ENCODE results near the gene SYNE2.

The SYNE2 gene

DNA sequence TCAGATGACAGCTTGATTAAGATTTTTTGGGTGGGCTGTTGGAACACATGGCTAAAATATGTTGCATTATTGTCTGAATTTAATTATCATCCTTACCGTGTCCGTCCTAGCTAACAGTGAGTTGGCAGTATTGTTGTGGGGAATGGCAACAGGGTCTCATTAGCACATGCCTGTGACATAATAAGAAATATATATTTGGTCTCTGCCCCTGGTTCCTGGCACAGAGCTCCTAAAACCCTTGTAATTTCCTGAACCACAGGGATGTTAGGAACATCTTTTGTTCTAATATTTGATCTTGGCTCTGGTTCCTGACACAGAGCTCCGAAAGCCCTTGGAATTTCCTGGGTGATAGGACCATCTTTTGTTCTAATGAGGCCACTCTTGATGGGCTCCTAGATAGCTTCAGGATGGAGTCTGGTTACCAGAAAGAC lies 76.0 kb downstream of the SYNE2 start:
- Histone ChIP-seq H3K4me3 (replicated peaks; ENCODE audit: insufficient read depth, low read length) (no peak overlapping the region), H3K27ac (replicated peaks) (no peak overlapping the region), H3K27me3 (ENCODE audit: insufficient read depth, poor library complexity, severe bottlenecking) (peaks cover 2% of the 10 kb centered on the region)
- no peak for DNase-seq (ENCODE audit: low read depth in 1 of 2, low spot score in 1 of 2)
- no peak for TF ChIP-seq SPI1 (IDR thresholded peaks at IDR 0.05; ENCODE audit: borderline replicate concordance, low read depth)
- no peak for TF ChIP-seq POLR2AphosphoS5 (IDR thresholded peaks at IDR 0.05; ENCODE audit: low read depth)
- TF ChIP-seq GABPA (IDR thresholded peaks at IDR 0.05; ENCODE audit: low read depth) = no peak
- TF ChIP-seq REST (IDR thresholded peaks at IDR 0.05; ENCODE audit: insufficient replicate concordance, low read depth) = no peak
- no peak for TF ChIP-seq CTCF (IDR thresholded peaks at IDR 0.05; ENCODE audit: insufficient read depth, low read length)

GRCh38 chr14:63933110-63933509 lies 80.3 kb downstream of the SYNE2 start:
- Histone ChIP-seq H3K27me3 (ENCODE audit: insufficient read depth, poor library complexity, severe bottlenecking) (peaks cover 2% of the 10 kb centered on the region), H3K4me3 (replicated peaks; ENCODE audit: insufficient read depth, low read length) (no peak overlapping the region), H3K27ac (replicated peaks) (no peak overlapping the region)
- TF ChIP-seq REST (IDR thresholded peaks at IDR 0.05; ENCODE audit: insufficient replicate concordance, low read depth) = no peak
- no peak for TF ChIP-seq CTCF (IDR thresholded peaks at IDR 0.05; ENCODE audit: insufficient read depth, low read length)
- no peak for DNase-seq (ENCODE audit: low read depth in 1 of 2, low spot score in 1 of 2)

- TF ChIP-seq SPI1 (IDR thresholded peaks at IDR 0.05; ENCODE audit: borderline replicate concordance, low read depth) (no peak), POLR2AphosphoS5 (IDR thresholded peaks at IDR 0.05; ENCODE audit: low read depth) (no peak), GABPA (IDR thresholded peaks at IDR 0.05; ENCODE audit: low read depth) (no peak), CTCF (IDR thresholded peaks at IDR 0.05; ENCODE audit: insufficient read depth, low read length) (no peak), REST (IDR thresholded peaks at IDR 0.05; ENCODE audit: insufficient replicate concordance, low read depth) (no peak)
- H3K4me3 ChIP-seq (replicated peaks; ENCODE audit: insufficient read depth, low read length) = no peak overlapping the region
- H3K27ac ChIP-seq (replicated peaks) = no peak overlapping the region
- no peak for DNase-seq (ENCODE audit: low read depth in 1 of 2, low spot score in 1 of 2)
- H3K27me3 ChIP-seq (ENCODE audit: insufficient read depth, poor library complexity, severe bottlenecking) = peaks cover 2% of the 10 kb centered on the region
Measured at GRCh38 chr14:63933711-63934110, 80.9 kb downstream of the SYNE2 start.

Data from HL-60 (cell line).